PC-9 (cell line): ENCODE results near the gene SLC10A6.

Source experiments
- CTCF ChIP-seq: fragments of 200-600 bp; sonication (generic); conservative IDR thresholded peaks from 2 replicates; pipeline ENCODE4 v1.6.1; 2017; ENCODE audit warnings: mixed run types, antibody characterized with exemption, mild to moderate bottlenecking, moderate library complexity
- EZH2 ChIP-seq: fragments of 200-600 bp; sonication (generic); IDR thresholded peaks from 2 replicates; pipeline ENCODE4 v1.8.0; 2017; ENCODE audit warnings: antibody characterized with exemption, low read depth

- TF ChIP-seq CTCF, result peak; percentile 80
- TF ChIP-seq EZH2, result no peak
These were observed 46.7 kb upstream of the SLC10A6 start for GRCh38 chr4:86895692-86896488.
